HFF-Myc (cell line): ENCODE data around the gene NME7.

Experiments used
- DNase-seq: peaks from one replicate; pipeline ENCODE4 v3.0.0-alpha.2; 2011; ENCODE audit warnings: low read depth; ENCODE audit errors: extremely low read depth
- H3K4me3 ChIP-seq: replicated peaks from 2 replicates; pipeline ENCODE4 v1.5.1; 2011; ENCODE audit warnings: low read depth, mild to moderate bottlenecking, control low read depth, low read length
- TF ChIP-seq, protein P1 (sequence below): IDR thresholded peaks from 2 replicates; pipeline ENCODE4 v1.5.1; 2012; ENCODE audit warnings: mild to moderate bottlenecking, low read depth, low read length, control low read depth; ENCODE audit errors: missing control alignments

The NME7 gene

DNA sequence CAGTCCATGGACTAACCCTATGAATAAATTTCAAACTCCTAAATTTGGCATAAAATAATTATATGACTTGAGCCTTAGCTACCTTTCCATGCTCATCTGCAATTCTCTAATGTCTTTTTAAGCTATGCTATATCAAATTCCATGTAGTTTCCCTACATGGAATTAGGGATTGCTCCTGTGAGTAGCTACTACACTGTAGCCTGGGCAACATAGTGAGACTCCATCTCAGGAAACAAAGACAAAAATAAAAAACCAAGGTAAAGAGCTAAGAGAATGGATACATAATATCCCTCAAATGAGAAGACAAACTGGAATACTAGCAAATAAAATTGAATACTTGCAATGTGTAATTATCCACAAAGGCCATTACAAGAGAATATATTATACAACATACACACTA, 223.6 kb downstream of the NME7 start:
- no peak overlapping the region for H3K4me3 ChIP-seq
- TF ChIP-seq, protein P1, sequence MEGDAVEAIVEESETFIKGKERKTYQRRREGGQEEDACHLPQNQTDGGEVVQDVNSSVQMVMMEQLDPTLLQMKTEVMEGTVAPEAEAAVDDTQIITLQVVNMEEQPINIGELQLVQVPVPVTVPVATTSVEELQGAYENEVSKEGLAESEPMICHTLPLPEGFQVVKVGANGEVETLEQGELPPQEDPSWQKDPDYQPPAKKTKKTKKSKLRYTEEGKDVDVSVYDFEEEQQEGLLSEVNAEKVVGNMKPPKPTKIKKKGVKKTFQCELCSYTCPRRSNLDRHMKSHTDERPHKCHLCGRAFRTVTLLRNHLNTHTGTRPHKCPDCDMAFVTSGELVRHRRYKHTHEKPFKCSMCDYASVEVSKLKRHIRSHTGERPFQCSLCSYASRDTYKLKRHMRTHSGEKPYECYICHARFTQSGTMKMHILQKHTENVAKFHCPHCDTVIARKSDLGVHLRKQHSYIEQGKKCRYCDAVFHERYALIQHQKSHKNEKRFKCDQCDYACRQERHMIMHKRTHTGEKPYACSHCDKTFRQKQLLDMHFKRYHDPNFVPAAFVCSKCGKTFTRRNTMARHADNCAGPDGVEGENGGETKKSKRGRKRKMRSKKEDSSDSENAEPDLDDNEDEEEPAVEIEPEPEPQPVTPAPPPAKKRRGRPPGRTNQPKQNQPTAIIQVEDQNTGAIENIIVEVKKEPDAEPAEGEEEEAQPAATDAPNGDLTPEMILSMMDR: no peak
- no peak for DNase-seq

GRCh38 chr1:169143346-169143745, 224.3 kb downstream of the NME7 start:
- TF ChIP-seq, protein P1: no peak
- H3K4me3 ChIP-seq: no peak overlapping the region
- DNase-seq: no peak

GRCh38 chr1:169142129-169142528, 225.5 kb downstream of the NME7 start:
- no peak for DNase-seq
- TF ChIP-seq, protein P1: no peak
- H3K4me3 ChIP-seq: no peak overlapping the region

DNA sequence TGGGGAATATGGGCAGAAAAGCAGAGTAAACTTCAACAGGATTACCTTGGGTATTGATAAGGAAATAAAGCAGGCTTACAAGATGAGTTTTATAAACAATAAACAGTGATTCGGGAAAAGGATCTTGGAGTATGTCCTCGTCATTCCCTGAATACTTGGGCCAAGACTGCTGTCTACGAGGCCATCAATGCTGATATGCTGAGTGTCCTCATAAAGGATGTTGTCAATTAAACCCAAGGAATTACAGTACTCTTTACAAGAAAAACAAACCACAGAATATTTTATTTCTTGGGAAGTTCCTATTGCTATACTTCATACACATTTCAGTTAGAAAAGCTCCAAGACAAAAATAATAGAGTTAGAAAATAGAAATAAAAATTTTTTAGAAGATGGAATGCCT, 226.2 kb downstream of the NME7 start:
- TF ChIP-seq, protein P1: no peak
- DNase-seq: no peak
- no peak overlapping the region for H3K4me3 ChIP-seq

DNA sequence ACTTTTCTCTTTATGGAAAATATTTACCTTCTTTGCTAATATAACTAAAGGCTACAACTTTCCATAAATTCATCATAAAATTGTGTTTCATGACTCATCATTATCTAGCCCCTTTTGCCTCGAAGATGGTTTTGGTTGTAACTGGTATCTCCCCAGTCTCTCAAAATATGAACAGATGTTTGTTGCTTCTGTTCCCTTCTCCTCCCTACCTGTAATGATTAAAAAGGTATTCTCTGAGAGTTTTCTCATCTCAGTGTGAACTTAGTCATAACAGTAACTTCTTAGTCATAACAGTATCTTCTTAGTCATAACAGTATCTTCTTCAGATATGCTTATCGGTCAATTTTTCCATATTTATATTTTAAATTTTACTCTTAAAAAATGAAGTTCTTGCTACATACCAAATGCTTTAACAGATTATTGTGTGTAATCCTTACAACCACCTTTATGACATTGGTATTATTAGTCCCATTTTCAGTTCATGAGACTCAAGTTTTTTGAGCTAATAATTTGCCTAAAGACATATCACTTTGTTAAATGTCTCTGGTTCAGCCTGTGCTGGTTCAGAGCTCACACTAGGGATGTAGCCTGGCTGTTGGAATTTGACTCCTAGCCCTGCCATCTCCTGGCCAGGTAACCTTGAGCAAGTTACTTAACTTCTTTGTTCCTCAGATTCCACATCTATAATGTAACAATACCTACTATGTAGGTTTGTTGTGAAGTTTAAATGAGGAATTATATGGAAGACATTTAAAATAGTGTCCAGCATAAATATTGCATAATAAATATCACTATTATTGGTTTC, 228.5 kb downstream of the NME7 start:
- DNase-seq: no peak
- TF ChIP-seq, protein P1: no peak
- H3K4me3 ChIP-seq: no peak overlapping the region

DNA sequence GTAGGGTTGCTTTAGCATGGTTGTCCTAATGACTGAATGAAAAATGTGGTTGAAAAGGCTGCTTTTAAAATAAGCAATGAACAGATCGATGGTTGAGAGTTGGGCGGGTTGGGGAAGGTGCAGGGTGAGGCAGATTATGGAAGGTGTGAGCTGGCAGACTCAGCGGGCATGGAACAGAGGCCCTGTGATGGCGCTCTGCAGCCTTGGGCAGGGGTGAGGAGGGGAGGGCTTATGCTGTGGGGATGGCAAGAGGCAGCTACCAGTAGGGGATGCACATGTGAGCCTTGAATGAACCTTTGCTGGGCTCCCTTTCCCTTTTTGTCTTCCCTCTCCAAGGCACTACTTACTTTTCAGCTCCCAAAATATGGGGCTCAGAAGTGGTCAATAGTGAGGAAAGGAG, 230.2 kb downstream of the NME7 start:
- no peak overlapping the region for H3K4me3 ChIP-seq
- TF ChIP-seq, protein P1: no peak
- DNase-seq: no peak

DNA sequence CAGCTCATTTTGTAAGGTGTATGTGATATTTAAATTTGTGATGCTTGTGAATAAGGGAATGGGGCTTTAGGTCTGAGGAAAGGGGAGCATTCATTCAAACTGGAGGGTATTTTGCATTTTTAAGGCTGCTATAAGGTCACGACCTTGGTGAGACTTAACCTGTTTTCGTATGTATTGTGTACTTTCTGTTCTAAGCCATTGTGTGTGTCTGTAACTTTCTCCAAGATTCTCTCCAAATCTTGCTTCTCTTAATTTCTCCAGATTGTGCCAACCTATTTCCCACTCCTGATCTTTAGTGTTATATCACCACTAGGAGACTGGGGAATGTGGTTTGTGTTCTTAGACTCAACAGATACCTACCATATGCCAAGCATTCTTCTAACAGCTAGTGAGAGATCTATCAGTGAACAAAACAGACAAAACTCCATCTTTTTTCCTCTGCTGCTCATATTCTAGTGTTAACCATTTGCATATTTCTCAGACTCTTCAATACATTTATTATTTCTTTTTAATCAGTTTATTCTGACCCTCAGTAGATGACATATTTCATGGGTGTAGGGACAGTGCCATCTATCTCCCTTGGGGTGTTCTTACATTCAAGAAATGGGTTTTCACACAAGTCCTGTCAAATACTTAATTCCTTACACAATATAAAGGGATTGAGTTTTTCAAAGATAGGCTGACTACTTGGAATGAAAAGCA, 233.6 kb downstream of the NME7 start:
- H3K4me3 ChIP-seq: no peak overlapping the region
- DNase-seq: no peak
- TF ChIP-seq, protein P1: no peak
